BE2C (cell line): ENCODE results near the gene SLC22A12.
A peak's percentile ranks its signal among the peaks of the same experiment; 100 is the strongest.

Source experiments
- DNase-seq: peaks from one replicate; pipeline ENCODE4 v3.0.0-alpha.2; 2020
- H3K27me3 ChIP-seq: fragments of 250-450 bp; sonication (Bioruptor Pico); 2 replicates; pipeline ENCODE4 v1.5.1; 2020; ENCODE audit warnings: mild to moderate bottlenecking
- H3K36me3 ChIP-seq: fragments of 250-450 bp; sonication (Bioruptor Pico); 2 replicates; pipeline ENCODE4 v1.5.1; 2020; ENCODE audit warnings: mild to moderate bottlenecking
- H3K4me1 ChIP-seq: fragments of 250-450 bp; sonication (Bioruptor Pico); 2 replicates; pipeline ENCODE4 v1.5.1; 2020
- H3K4me3 ChIP-seq: 2 replicates; pipeline ENCODE4 v1.5.1; 2011; ENCODE audit warnings: low read depth, low read length
- H3K9me3 ChIP-seq: fragments of 250-450 bp; sonication (Bioruptor Pico); 2 replicates; pipeline ENCODE4 v1.5.1; 2020
- TF ChIP-seq, protein P1 (sequence below): IDR thresholded peaks from 2 replicates; pipeline ENCODE4 v1.5.1; 2012; ENCODE audit warnings: mild to moderate bottlenecking, low read depth, low read length

SLC22A12 gene

DNA sequence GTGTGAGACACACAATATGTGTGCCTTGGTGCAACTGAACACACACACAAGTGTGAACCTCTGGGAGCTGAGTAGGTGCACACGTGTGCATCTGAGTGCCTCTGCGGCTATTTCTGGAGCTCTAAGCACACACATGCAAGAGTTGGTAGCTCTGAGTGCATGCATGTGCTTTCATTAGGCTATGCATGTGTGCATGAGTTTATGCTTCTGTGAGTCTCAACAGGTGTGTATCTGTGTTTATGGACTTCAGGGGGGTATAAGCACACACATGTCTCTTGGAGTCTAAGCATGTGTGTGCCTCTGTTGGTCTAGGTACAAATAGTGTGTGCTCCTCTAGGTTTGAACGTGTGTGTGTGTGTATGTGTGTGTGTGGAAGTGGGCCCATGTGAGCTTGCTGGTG, 25.8 kb downstream of the SLC22A12 start:
- Histone ChIP-seq H3K4me1 (peaks cover 10% of the 10 kb centered on the region), H3K36me3 (no peaks in the 10 kb centered on the region), H3K9me3 (no peaks in the 10 kb centered on the region), H3K4me3 (no peak overlapping the region), H3K27me3 (no peaks in the 10 kb centered on the region)
- TF ChIP-seq, protein P1, sequence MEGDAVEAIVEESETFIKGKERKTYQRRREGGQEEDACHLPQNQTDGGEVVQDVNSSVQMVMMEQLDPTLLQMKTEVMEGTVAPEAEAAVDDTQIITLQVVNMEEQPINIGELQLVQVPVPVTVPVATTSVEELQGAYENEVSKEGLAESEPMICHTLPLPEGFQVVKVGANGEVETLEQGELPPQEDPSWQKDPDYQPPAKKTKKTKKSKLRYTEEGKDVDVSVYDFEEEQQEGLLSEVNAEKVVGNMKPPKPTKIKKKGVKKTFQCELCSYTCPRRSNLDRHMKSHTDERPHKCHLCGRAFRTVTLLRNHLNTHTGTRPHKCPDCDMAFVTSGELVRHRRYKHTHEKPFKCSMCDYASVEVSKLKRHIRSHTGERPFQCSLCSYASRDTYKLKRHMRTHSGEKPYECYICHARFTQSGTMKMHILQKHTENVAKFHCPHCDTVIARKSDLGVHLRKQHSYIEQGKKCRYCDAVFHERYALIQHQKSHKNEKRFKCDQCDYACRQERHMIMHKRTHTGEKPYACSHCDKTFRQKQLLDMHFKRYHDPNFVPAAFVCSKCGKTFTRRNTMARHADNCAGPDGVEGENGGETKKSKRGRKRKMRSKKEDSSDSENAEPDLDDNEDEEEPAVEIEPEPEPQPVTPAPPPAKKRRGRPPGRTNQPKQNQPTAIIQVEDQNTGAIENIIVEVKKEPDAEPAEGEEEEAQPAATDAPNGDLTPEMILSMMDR = no peak
- no peak for DNase-seq

DNA sequence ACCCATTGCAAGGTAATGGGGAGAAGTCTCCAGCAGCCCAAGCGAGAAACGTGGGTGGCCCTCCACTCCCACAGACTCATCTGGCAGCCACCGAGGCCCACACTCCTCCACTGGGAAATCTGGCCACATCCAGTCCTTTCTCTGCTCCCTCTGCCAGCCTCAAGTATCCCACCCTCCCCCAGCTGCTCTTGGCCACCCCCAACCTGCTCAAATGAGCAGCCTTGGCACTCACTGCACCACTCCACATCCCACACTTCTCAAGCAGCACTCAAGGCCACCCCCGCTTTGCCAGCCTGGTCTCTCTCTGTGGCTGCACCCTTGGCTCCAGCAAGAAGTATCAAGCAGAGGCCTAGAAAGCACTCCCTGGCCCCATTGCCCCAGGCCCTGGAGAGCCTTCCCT, 28.2 kb downstream of the SLC22A12 start:
- no peak for DNase-seq
- Histone ChIP-seq H3K36me3 (no peaks in the 10 kb centered on the region), H3K9me3 (no peaks in the 10 kb centered on the region), H3K27me3 (no peaks in the 10 kb centered on the region), H3K4me1 (peaks cover 10% of the 10 kb centered on the region), H3K4me3 (no peak overlapping the region)
- TF ChIP-seq, protein P1 = no peak

DNA sequence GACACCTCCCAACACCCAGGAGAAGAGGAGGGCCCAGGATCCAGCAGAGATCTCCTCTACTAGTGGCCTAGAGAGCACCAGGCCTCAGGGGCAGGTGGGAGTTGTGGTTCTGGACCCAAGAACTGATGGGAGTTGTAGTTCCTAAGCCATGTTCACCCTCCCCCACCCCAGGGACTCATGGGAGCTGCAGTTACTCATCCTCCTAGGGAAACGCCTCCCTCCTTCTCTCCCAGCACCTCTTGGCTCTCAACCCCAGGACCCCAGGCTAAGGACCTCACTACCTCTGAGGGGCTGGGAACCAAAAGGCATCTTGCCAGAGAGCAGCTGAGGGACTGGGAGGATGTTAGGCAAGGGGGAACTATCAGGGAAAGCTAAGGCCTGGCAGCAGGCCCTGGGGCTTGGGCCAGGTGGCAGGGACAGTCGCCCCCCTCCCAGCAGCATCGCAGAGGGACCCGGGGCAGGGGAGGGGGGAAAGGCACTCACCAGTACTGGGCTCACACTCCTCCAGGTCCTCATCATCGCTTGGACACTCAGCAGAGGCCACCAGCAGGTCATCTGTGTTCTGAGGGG, 28.9 kb downstream of the SLC22A12 start:
- Histone ChIP-seq H3K9me3 (no peaks in the 10 kb centered on the region), H3K4me3 (no peak overlapping the region), H3K27me3 (no peaks in the 10 kb centered on the region), H3K4me1 (peaks cover 10% of the 10 kb centered on the region), H3K36me3 (no peaks in the 10 kb centered on the region)
- TF ChIP-seq, protein P1 = no peak
- peak; percentile 44 for DNase-seq

DNA sequence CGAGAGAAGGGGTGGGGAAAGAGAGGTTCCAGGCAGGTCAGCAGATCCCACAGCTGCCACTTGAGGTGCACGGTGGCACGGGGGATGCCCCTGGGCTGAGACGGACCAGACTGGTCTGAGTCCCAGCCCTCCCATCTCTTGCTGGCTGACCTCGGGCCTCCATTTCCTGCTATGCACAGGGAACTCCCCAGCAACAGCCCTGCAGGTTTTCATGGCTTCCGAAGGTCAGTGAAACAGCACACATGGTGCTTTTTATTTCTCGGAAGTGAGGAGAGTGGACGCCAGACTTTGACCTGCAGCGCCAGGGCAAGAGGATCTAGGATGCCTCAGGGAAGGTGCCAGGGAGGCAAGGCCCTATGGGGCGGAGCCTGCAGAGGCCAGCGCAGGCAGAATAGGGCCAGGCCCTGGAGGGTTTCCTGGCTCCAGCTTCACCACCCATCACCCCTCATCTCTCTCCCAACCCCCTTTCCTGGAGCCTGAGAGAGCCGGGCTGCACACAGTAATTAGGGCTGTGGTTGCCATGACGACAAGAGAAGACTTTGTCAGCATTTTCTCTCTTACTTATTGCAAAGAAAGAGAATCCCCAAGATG, 29.5 kb downstream of the SLC22A12 start:
- DNase-seq = peak; percentile 21
- TF ChIP-seq, protein P1 = no peak
- H3K36me3 ChIP-seq = no peaks in the 10 kb centered on the region

DNA sequence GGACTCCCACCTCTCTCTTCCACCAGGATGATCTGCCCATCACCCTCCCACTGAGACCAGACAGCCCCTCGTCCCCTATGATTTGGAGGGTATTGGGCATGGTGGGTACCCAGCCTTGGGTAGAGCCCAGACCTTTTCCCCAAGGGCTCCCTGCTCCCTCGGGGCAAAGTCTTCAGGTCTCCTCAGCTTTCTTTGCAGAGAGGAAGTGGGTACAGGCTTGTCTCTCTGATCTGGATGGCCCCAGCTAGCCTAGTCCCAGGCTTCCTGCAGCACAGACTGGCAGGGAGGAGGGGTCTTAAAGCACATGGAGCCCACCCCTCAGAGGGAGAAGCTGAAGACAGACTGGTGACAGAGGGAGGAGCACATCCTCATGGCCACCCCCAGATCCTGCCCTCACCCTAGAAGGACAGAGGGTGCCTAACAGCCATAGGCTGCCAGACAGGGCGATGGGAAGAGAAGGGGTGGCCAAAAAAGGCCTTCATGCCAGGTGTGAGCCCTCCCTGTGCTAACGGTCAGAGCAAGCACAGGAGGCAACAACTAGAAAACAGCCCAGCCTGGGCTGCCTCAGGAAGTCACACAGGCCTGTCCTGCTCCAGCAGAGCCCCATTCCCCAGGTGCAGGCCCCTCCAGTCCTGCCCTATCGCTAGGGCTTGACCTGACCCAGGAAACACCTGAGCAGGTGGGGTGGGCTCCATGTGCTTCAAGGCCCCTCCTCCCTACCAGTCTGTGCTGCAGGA, 30.4 kb downstream of the SLC22A12 start:
- TF ChIP-seq, protein P1 = no peak
- H3K27me3 ChIP-seq = no peaks in the 10 kb centered on the region
- peaks cover 10% of the 10 kb centered on the region for H3K4me1 ChIP-seq
- DNase-seq = no peak
- no peaks in the 10 kb centered on the region for H3K9me3 ChIP-seq
- no peak overlapping the region for H3K4me3 ChIP-seq
- no peaks in the 10 kb centered on the region for H3K36me3 ChIP-seq

More for the DNA sequence above, 29.5 kb downstream of the SLC22A12 start:
- Histone ChIP-seq H3K9me3 (no peaks in the 10 kb centered on the region), H3K4me1 (peaks cover 10% of the 10 kb centered on the region), H3K27me3 (no peaks in the 10 kb centered on the region), H3K4me3 (no peak overlapping the region)

DNA sequence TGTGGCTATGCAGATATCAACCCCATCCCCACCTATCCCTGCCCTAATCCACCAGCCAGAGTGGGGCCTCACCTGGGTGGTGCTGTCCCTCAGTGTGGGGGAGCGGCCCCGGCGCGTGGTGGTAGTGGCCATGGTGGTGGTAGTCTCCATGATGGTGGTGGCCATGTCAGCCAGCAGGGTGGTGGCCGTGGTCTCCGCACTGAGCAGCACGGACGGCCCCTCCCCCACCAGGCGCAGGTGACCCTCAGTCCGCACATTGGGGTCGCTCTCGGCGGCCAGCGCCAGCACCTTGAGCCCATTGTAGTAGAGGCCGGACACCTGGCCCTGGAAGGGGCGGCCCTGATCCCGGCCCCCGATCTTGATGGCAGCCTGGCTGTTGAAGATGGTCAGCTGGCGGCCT, 31.7 kb downstream of the SLC22A12 start:
- H3K9me3 ChIP-seq = no peaks in the 10 kb centered on the region
- H3K4me1 ChIP-seq = peaks cover 10% of the 10 kb centered on the region
- TF ChIP-seq, protein P1 = no peak
- DNase-seq = no peak
- no peaks in the 10 kb centered on the region for H3K27me3 ChIP-seq
- H3K4me3 ChIP-seq = no peak overlapping the region
- no peaks in the 10 kb centered on the region for H3K36me3 ChIP-seq
